HG03520 (cell line): ENCODE results near the gene RERE.
"Not testable (repeated sequence)": the region's sequence is repeated elsewhere in the genome, so short reads cannot be mapped to it uniquely, and the experiment has no call there.

Source experiments
- ATAC-seq: cut with Tn5 transposase; IDR thresholded peaks from one replicate; pipeline ENCODE4 v1.9.1; 2021; ENCODE audit warnings: mild to moderate bottlenecking, moderate library complexity; ENCODE audit not compliant: unreplicated experiment

RERE gene

DNA sequence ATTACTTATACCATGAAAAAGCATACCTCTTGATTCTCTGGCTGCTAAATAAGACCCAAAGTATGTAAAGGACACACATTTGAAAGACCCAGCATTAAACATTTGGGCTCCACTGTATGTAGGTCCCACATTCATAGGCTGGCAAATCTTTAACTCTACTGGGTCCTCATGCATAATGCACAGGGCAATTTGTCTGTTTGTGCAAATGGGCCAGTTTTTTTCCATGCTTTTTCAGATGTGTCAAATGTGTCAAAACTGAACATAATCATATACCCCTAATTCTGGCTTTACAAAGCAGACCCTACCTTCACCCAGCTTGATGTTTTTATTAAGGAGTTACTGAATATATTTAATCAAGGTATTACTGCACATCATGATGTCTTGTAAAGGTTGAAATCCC lies 63.7 kb downstream of the RERE start:
- ATAC-seq: no peak

- no peak for ATAC-seq
Observed at GRCh38 chr1:8752921-8753713, 64.3 kb downstream of the RERE start.

GRCh38 chr1:8752411-8752810 lies 65.0 kb downstream of the RERE start:
- ATAC-seq: no peak

GRCh38 chr1:8751984-8752383 lies 65.5 kb downstream of the RERE start:
- ATAC-seq: no peak

DNA sequence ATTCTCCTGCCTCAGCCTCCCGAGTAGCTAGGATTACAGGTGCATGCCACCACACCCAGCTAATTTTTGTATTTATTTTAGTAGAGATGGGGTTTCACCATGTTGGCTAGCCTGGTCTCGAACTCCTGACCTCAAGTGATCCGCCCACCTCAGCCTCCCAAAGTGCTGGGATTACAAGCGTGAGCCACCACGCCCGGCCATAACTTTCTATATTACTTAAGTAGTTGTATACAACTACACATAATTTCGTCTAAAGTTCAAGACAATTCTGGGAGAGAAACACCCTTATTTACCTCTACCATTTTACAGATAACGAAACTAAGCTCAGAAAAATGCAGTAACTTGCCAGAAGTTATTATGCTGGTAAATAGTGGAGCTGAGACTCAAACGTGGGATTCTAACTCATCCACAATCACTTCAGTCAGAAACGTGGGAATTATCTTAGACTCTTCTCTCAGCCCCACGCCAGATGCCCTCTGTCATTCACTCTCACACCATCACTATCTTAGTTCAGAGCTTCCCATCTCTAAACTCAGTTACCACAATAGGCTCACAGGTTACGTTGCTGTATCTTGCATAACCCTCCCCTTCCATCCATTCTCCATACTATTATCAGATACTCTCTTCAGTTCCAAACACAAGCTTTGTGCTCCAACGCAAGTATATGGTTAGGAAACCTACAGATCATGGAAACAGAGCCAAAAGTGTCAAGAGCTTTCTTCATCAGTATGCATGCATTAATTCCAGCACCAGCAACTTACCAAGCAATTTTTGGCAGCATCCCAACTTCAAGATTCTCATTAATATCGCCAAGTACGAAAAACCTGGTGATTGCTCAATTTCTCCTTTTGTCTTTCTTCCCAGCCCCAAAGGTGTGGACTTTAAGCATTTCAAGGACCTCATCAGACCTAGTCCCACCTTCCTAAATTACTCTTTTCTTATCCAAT lies 69.3 kb downstream of the RERE start:
- no peak for ATAC-seq

DNA sequence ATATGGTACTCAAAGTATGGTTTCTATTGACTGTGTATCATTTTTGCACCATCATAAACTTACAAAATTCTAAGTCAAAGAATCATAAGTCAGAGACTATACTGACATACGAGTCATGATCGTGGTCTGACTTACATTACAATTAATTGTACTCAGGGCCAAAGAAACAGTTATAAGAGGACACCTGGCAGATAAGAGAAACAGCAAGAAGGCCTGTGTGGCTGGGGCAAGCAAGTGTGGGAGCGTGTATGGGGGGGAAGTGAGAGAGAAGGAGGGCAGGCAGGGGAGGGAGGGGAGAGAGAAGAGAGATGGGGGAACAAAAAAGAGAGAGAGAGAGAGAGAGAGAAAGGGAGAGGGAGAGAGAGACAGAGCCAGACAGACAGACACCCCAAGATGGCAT lies 70.9 kb downstream of the RERE start:
- ATAC-seq: no peak

- ATAC-seq: no peak
Observed at GRCh38 chr1:8745749-8746390, 71.6 kb downstream of the RERE start.

DNA sequence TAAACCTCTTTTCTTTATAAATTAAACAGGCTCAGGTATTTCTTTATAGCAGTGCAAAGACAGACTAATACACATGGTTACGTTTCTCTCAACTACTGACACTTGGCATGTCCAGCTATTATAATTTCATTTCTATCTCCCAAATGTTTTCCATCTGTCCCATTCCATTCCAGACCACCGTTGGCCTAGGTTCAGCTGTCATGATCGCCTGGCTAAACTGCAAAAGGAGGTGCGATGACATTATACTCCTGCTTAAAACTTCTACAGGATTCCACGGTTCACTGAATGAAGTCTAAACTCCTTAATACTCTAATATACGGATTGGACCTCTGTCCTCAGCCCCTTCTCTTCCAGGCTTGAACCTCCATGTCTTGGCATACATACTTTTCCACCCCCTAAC lies 72.1 kb downstream of the RERE start:
- ATAC-seq: no peak

GRCh38 chr1:8742022-8742924 lies 75.2 kb downstream of the RERE start:
- no peak for ATAC-seq

GRCh38 chr1:8740034-8740449 lies 77.4 kb downstream of the RERE start:
- ATAC-seq: no peak

- no peak for ATAC-seq
Observed at GRCh38 chr1:8739377-8739776, 78.1 kb downstream of the RERE start.

DNA sequence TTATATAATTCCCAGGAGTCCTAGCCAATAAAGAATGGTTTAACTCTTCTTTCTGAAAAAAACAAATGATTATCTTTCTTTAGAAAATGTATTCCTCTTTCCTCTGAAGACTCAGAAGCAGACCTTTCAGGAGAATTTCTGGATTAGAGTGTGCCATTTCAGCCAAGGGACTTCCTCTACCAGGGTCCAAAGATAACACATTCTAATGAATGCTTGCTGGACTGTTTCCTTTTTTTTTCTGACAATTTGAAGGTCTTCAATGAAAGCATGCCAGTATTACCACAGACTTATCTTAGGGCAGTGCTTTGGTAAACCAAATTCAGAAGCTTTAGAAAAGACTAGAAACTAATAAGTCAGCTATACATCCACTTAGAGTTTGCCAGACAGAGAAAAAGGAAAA lies 80.5 kb downstream of the RERE start:
- ATAC-seq: no peak

- ATAC-seq: no peak
Observed at GRCh38 chr1:8733484-8733883, 84.0 kb downstream of the RERE start.

- ATAC-seq: no peak
Observed at GRCh38 chr1:8731162-8731561, 86.3 kb downstream of the RERE start.

GRCh38 chr1:8728464-8728863 lies 89.0 kb downstream of the RERE start:
- no peak for ATAC-seq

- no peak for ATAC-seq
Observed at GRCh38 chr1:8727809-8728213, 89.6 kb downstream of the RERE start.

DNA sequence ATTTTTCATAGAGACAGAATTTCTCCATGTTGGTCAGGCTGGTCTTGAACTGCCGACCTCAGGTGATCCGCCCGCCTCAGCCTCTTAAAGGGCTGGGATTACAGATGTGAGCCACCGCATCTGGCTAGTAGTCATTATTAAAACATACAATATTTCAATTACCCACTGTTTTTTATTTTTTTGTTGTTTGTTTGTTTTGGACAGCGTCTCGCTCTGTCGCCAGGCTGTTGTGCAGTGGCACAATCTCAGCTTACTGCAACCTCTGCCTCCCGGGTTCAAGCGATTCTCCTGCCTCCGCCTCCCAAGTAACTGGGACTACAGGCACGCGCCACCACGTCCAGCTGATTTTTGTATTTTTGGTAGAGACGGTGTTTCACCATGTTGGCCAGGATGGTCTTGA lies 90.1 kb downstream of the RERE start:
- ATAC-seq: not testable (repeated sequence)

DNA sequence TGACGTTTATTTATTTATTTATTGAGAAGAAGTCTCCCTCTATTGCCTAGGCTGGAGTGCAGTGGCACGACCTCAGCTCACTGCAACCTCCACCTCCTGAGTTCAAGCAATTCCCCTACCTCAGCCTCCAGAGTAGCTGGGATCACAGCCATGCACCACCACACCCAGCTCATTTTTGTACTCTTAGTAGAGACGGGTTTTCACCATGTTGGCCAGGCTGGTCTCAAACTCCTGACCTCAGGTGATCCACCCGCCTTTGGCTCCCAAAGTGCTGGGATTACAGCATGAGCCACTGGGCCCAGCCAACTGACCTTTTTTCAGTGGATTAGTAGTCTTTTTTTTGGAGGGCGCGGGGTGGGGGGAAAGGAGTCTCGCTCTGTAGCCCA lies 90.6 kb downstream of the RERE start:
- not testable (repeated sequence) for ATAC-seq

DNA sequence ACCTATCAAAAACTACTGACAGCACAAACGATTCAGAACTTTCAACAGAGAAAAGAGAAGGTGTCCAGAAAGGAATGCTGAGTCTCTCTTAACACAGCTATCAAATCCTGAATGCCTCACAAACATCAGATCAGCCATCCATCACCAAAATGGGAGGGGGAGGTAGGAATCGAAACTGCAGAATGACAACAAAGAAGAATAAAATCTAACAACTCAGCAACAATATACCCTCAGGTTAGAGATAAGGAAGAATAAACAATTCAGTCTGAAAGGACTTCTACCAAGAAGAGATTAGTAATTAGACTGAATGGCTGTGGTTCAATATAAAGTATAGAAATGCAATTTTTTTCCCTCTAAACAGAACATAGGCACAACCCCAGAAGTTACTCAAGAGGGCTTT lies 94.4 kb downstream of the RERE start:
- no peak for ATAC-seq

DNA sequence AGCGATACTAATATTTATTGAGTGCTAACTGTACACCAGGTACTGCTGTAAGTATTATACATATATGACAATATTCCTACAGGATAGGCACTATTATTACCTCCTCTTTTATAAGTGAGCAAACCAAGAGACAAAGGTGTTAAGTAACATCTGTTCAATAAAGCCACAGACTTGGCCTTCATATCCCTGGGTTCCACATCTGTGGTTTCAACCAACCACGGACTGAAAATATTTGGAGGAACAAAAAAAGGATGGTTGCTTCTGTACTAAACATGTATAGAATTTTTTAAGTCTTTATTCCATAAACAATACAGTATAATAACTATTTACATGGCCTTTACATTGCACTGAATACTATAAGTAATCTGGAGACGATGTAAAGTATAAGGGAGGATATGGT lies 95.1 kb downstream of the RERE start:
- no peak for ATAC-seq
